Measurements from ENCODE around the gene KCNIP4.

- TF ChIP-seq CTCF (IDR thresholded peaks at IDR 0.05) (no peak), EZH2 (IDR thresholded peaks at IDR 0.05; ENCODE audit: borderline replicate concordance, insufficient read depth, low read depth, low read length, poor library complexity, severe bottlenecking) (no peak)
Measured at GRCh38 chr4:21893136-21893535, 55.4 kb downstream of the KCNIP4 start.
